Skeletal muscle tissue (tissue), 4 donors: ENCODE measurements around the gene ZCCHC24. TPM values are rescaled to one million over a fixed set of nuclear protein-coding genes. Genes with fewer than 3 reads are reported as not detected.
A peak's percentile ranks its signal among the peaks of the same experiment; 100 is the strongest.
"Not testable (repeated sequence)": the region's sequence is repeated elsewhere in the genome, so short reads cannot be mapped to it uniquely, and the experiment has no call there.

Experiments
- H3K27ac ChIP-seq: one replicate; pipeline ENCODE4 v1.7.0; 2013; ENCODE audit warnings: mild to moderate bottlenecking, low read depth, low read length, inconsistent platforms
- H3K27me3 ChIP-seq, 3 donors: one replicate each; pipeline ENCODE4 v1.7.0; 2013; ENCODE audit warnings: low read length in 3 of 3; ENCODE audit not compliant: control insufficient read depth in 3 of 3, insufficient read depth in 3 of 3
- H3K36me3 ChIP-seq, 3 donors: one replicate each; pipeline ENCODE4 v1.7.0; 2013; ENCODE audit warnings: low read length in 3 of 3; ENCODE audit not compliant: control insufficient read depth in 3 of 3, insufficient read depth in 3 of 3
- H3K4me1 ChIP-seq, 3 donors: one replicate each; pipeline ENCODE4 v1.7.0; 2013; ENCODE audit warnings: low read length in 3 of 3, mild to moderate bottlenecking in 3 of 3; ENCODE audit not compliant: control insufficient read depth in 3 of 3, insufficient read depth in 3 of 3
- H3K4me3 ChIP-seq, 3 donors: one replicate each; pipeline ENCODE4 v1.7.0; 2013; ENCODE audit warnings: low read length in 3 of 3
- H3K9ac ChIP-seq, 3 donors: one replicate each; pipeline ENCODE4 v1.7.0; 2013; ENCODE audit warnings: low read length in 3 of 3, mild to moderate bottlenecking in 3 of 3, moderate library complexity in 2 of 3, low read depth in 1 of 3
- H3K9me3 ChIP-seq, 3 donors: one replicate each; pipeline ENCODE4 v1.7.0; 2013; ENCODE audit warnings: low read length in 3 of 3; ENCODE audit not compliant: control insufficient read depth in 3 of 3
- total RNA-seq: library from RNA; depleted of rRNA; stranded (reverse); fragments of >200 nt; gene quantifications from one replicate; pipeline ENCODE4 v1.2.3, GENCODE V29; 2014
- donor health status: Osteomylitis.

The ZCCHC24 gene
- total RNA-seq, 1 donor from 2014 or later, result 20.9 TPM

- Histone ChIP-seq H3K9ac (peak overlapping the region in 2 of 3 donors; percentile 51 to 58), H3K27ac (peak overlapping the region; percentile 81), H3K9me3 (no peaks in the 10 kb centered on the region), H3K4me3 (no peak overlapping the region), H3K27me3 (no peaks in the 10 kb centered on the region), H3K4me1 (peaks cover 34 to 64% (median 42%) of the 10 kb centered on the region in 3 donors), H3K36me3 (no peaks in the 10 kb centered on the region)
Observed at GRCh38 chr10:79447911-79448731, 2.7 kb upstream of the ZCCHC24 start.

- Histone ChIP-seq H3K4me1 (peaks cover 43 to 71% (median 51%) of the 10 kb centered on the region in 3 donors), H3K27ac (peak overlapping the region; percentile 89)
- not testable (repeated sequence) for H3K9ac ChIP-seq, H3K36me3 ChIP-seq, H3K27me3 ChIP-seq, H3K4me3 ChIP-seq, H3K9me3 ChIP-seq
Observed at GRCh38 chr10:79447249-79447648, 1.8 kb upstream of the ZCCHC24 start.

GRCh38 chr10:79446758-79447084 is 1.3 kb upstream of the ZCCHC24 start:
- Histone ChIP-seq H3K27ac (peak overlapping the region; percentile 89), H3K9ac (peak overlapping the region; percentile 72 to 89 (median 81)), H3K4me3 (peak overlapping the region; percentile 70), H3K27me3 (no peaks in the 10 kb centered on the region), H3K36me3 (peaks cover 0 to 3% (median 0%) of the 10 kb centered on the region in 3 donors), H3K4me1 (peaks cover 48 to 71% (median 55%) of the 10 kb centered on the region in 3 donors), H3K9me3 (no peaks in the 10 kb centered on the region)

GRCh38 chr10:79445977-79446757 is 743 bp upstream of the ZCCHC24 start:
- Histone ChIP-seq H3K36me3 (peaks cover 0 to 3% (median 3%) of the 10 kb centered on the region in 3 donors), H3K27ac (peak overlapping the region; percentile 89), H3K27me3 (no peaks in the 10 kb centered on the region), H3K4me1 (peaks cover 53 to 73% (median 61%) of the 10 kb centered on the region in 3 donors), H3K9ac (peak overlapping the region; percentile 72 to 89 (median 84)), H3K4me3 (peak overlapping the region; percentile 70 to 73 (median 70)), H3K9me3 (no peaks in the 10 kb centered on the region)

GRCh38 chr10:79444199-79445119 is 965 bp downstream of the ZCCHC24 start:
- Histone ChIP-seq H3K9ac (peak overlapping the region; percentile 88 to 93 (median 89)), H3K4me3 (peak overlapping the region; percentile 76 to 90 (median 81)), H3K27me3 (no peaks in the 10 kb centered on the region), H3K36me3 (peaks cover 0 to 6% (median 3%) of the 10 kb centered on the region in 3 donors), H3K9me3 (no peaks in the 10 kb centered on the region), H3K4me1 (peaks cover 63 to 82% (median 73%) of the 10 kb centered on the region in 3 donors), H3K27ac (peak overlapping the region; percentile 82)

GRCh38 chr10:79443338-79444198 is 1.9 kb downstream of the ZCCHC24 start:
- H3K4me1 ChIP-seq, result peaks cover 64 to 82% (median 73%) of the 10 kb centered on the region in 3 donors
- H3K36me3 ChIP-seq, result peaks cover 0 to 6% (median 3%) of the 10 kb centered on the region in 3 donors
- no peaks in the 10 kb centered on the region for H3K9me3 ChIP-seq
- no peaks in the 10 kb centered on the region for H3K27me3 ChIP-seq
- H3K9ac ChIP-seq, result peak overlapping the region; percentile 88 to 93 (median 89)
- H3K27ac ChIP-seq, result peak overlapping the region; percentile 82
- peak overlapping the region; percentile 76 to 90 (median 81) for H3K4me3 ChIP-seq

GRCh38 chr10:79442171-79443040 is 3.0 kb downstream of the ZCCHC24 start:
- H3K27me3 ChIP-seq, result no peaks in the 10 kb centered on the region
- peak overlapping the region; percentile 43 to 89 (median 68) for H3K9ac ChIP-seq
- peak overlapping the region; percentile 82 for H3K27ac ChIP-seq
- no peaks in the 10 kb centered on the region for H3K9me3 ChIP-seq
- peaks cover 71 to 82% (median 77%) of the 10 kb centered on the region in 3 donors for H3K4me1 ChIP-seq
- H3K4me3 ChIP-seq, result peak overlapping the region; percentile 76 to 90 (median 81)
- peaks cover 3 to 10% (median 5%) of the 10 kb centered on the region in 3 donors for H3K36me3 ChIP-seq

- H3K27ac ChIP-seq, result peak overlapping the region; percentile 82
- H3K4me1 ChIP-seq, result peaks cover 80 to 84% (median 81%) of the 10 kb centered on the region in 3 donors
- no peaks in the 10 kb centered on the region for H3K9me3 ChIP-seq
- no peaks in the 10 kb centered on the region for H3K27me3 ChIP-seq
- peaks cover 3 to 12% (median 6%) of the 10 kb centered on the region in 3 donors for H3K36me3 ChIP-seq
- peak overlapping the region in 2 of 3 donors; percentile 42 to 44 for H3K4me3 ChIP-seq
- no peak overlapping the region for H3K9ac ChIP-seq
Observed at GRCh38 chr10:79441433-79441832, 4.0 kb downstream of the ZCCHC24 start.
